H1 (cell line): ENCODE data around the gene MATN1. TPM values are rescaled to one million over a fixed set of nuclear protein-coding genes. Genes with fewer than 3 reads are reported as not detected.

ENCODE experiments used
- BACH1 ChIP-seq: IDR thresholded peaks from 2 replicates; pipeline ENCODE4 v1.6.1; 2012; ENCODE audit warnings: low read length, improper control_type of control experiment
- CTBP2 ChIP-seq: IDR thresholded peaks from 2 replicates; pipeline ENCODE4 v1.7.0; 2011; ENCODE audit warnings: borderline replicate concordance, mild to moderate bottlenecking, moderate library complexity, mixed read lengths, low read length; ENCODE audit not compliant: insufficient read depth, insufficient read length
- TAF1 ChIP-seq: IDR thresholded peaks from 2 replicates; pipeline ENCODE4 v1.6.1; 2011; ENCODE audit warnings: mild to moderate bottlenecking, low read depth, low read length
- polyA plus RNA-seq, 7 experiments: library from polyadenylated mRNA; depleted of rRNA in 3 of 7; stranded (reverse) in 5 of 7; unstranded in 2 of 7; fragments of >200 nt in 5 of 7; fragments of 200-250 nt in 2 of 7; gene quantifications; 1 replicate in 5 of 7; 2 replicates in 1 of 7; 4 replicates in 1 of 7; pipeline versions ENCODE4 v1.2.1 to v1.2.3, GENCODE V29; 2011 to 2013; ENCODE audit warnings: missing spikeins in 2 of 7, mixed read lengths in 2 of 7
- total RNA-seq: library from RNA; stranded (reverse); fragmentation: NEBNext Ultra II Directional; extraction: Animal tissue kit (Norgen Biotek cat#: 25700); gene quantifications from 2 replicates; pipeline ENCODE4 v1.2.1, GENCODE V29; 2021

Gene MATN1
- total and polyA plus RNA-seq, 2 of the 8 experiments (the other 6 are each of a cell fraction or from before 2014, with no cell fraction given) = 0.12 to 0.28 TPM

DNA sequence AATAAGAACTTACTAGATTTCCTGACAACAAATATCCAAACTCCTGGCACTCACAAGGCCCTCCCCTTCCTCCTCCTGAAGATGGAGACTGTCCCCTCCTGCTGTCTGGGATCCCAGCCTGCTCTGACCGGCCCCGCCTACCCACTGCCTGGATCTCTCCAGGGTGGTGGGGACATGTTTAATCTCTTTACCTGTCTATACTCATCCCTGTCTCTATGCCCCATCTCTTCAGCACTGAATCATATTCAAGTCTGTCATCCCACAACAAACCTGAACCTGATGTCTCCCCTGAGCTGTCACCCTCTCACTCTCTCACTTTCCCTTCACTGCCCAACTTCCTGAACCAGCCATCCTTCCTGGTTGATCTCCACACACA lies 22.1 kb downstream of the MATN1 start (continued):
- TF ChIP-seq TAF1 (no peak), BACH1 (no peak), CTBP2 (no peak)
